Measurements from ENCODE around the gene TTLL5.

The TTLL5 gene

GRCh38 chr14:75657331-75657730 lies 3.7 kb upstream of the TTLL5 start:
- ATAC-seq: no peak
- TF ChIP-seq ZNF8 (CRISPR knock-in tag; IDR thresholded peaks at IDR 0.05) (no peak), ZC3H10 (CRISPR knock-in tag; IDR thresholded peaks at IDR 0.05) (no peak), CSDC2 (CRISPR knock-in tag; IDR thresholded peaks at IDR 0.05) (no peak), RARB (CRISPR knock-in tag; IDR thresholded peaks at IDR 0.05) (no peak), POU6F1 (CRISPR knock-in tag; IDR thresholded peaks at IDR 0.05; ENCODE audit: borderline replicate concordance, low read depth) (no peak), GLIS3 (CRISPR knock-in tag; IDR thresholded peaks at IDR 0.05) (no peak), TOX (CRISPR knock-in tag; IDR thresholded peaks at IDR 0.05; ENCODE audit: borderline replicate concordance) (no peak), PPARA (CRISPR knock-in tag; IDR thresholded peaks at IDR 0.05; ENCODE audit: borderline replicate concordance) (no peak), SNAI2 (CRISPR knock-in tag; IDR thresholded peaks at IDR 0.05) (no peak), ZNF565 (CRISPR knock-in tag; conservative IDR thresholded peaks at IDR 0.05; ENCODE audit: low read depth) (no peak), CSRNP3 (CRISPR knock-in tag; IDR thresholded peaks at IDR 0.05) (no peak)

GRCh38 chr14:75658957-75659356 lies 2.1 kb upstream of the TTLL5 start:
- TF ChIP-seq ZNF70 (CRISPR knock-in tag; IDR thresholded peaks at IDR 0.05): no peak
- no peak for TF ChIP-seq POU6F1 (CRISPR knock-in tag; IDR thresholded peaks at IDR 0.05; ENCODE audit: borderline replicate concordance, low read depth)
- no peak for TF ChIP-seq ZFP3 (CRISPR knock-in tag; IDR thresholded peaks at IDR 0.05)
- TF ChIP-seq ISL1 (CRISPR knock-in tag; IDR thresholded peaks at IDR 0.05): no peak
- no peak for TF ChIP-seq ZC3H10 (CRISPR knock-in tag; IDR thresholded peaks at IDR 0.05)
- no peak for TF ChIP-seq TCF4 (CRISPR knock-in tag; IDR thresholded peaks at IDR 0.05; ENCODE audit: borderline replicate concordance)
- no peak for TF ChIP-seq GLIS3 (CRISPR knock-in tag; IDR thresholded peaks at IDR 0.05)
- no peak for TF ChIP-seq RARB (CRISPR knock-in tag; IDR thresholded peaks at IDR 0.05)
- TF ChIP-seq ARNTL (CRISPR knock-in tag; IDR thresholded peaks at IDR 0.05; ENCODE audit: borderline replicate concordance, low read depth): no peak
- TF ChIP-seq ZNF8 (CRISPR knock-in tag; IDR thresholded peaks at IDR 0.05): no peak
- TF ChIP-seq CSDC2 (CRISPR knock-in tag; IDR thresholded peaks at IDR 0.05): no peak
- no peak for TF ChIP-seq ESRRG (CRISPR knock-in tag; IDR thresholded peaks at IDR 0.05)
- no peak for TF ChIP-seq ZNF565 (CRISPR knock-in tag; conservative IDR thresholded peaks at IDR 0.05; ENCODE audit: low read depth)
- no peak for TF ChIP-seq PATZ1 (CRISPR knock-in tag; IDR thresholded peaks at IDR 0.05; ENCODE audit: borderline replicate concordance)
- no peak for TF ChIP-seq TOX (CRISPR knock-in tag; IDR thresholded peaks at IDR 0.05; ENCODE audit: borderline replicate concordance)
- no peak for TF ChIP-seq CREB5 (CRISPR knock-in tag; IDR thresholded peaks at IDR 0.05; ENCODE audit: low read depth)
- no peak for ATAC-seq

GRCh38 chr14:75660238-75660629 lies 812 bp upstream of the TTLL5 start:
- no peak for ATAC-seq
- TF ChIP-seq POU6F1 (CRISPR knock-in tag; IDR thresholded peaks at IDR 0.05; ENCODE audit: borderline replicate concordance, low read depth): no peak
- no peak for TF ChIP-seq PPARA (CRISPR knock-in tag; IDR thresholded peaks at IDR 0.05; ENCODE audit: borderline replicate concordance)
- TF ChIP-seq ESRRG (CRISPR knock-in tag; IDR thresholded peaks at IDR 0.05): no peak
- TF ChIP-seq CSRNP3 (CRISPR knock-in tag; IDR thresholded peaks at IDR 0.05): no peak
- no peak for TF ChIP-seq TSHZ2 (CRISPR knock-in tag; IDR thresholded peaks at IDR 0.05)
- no peak for TF ChIP-seq OSR1 (CRISPR knock-in tag; IDR thresholded peaks at IDR 0.05)
- TF ChIP-seq CREB5 (CRISPR knock-in tag; IDR thresholded peaks at IDR 0.05; ENCODE audit: low read depth): no peak
- no peak for TF ChIP-seq ZNF8 (CRISPR knock-in tag; IDR thresholded peaks at IDR 0.05)
- TF ChIP-seq TOX (CRISPR knock-in tag; IDR thresholded peaks at IDR 0.05; ENCODE audit: borderline replicate concordance): no peak
- no peak for TF ChIP-seq TCF4 (CRISPR knock-in tag; IDR thresholded peaks at IDR 0.05; ENCODE audit: borderline replicate concordance)

Measured in SK-N-SH treated with all-trans-retinoic acid at 6 μM for 48 hours (cell line).